ENCODE data around the gene FGGY. TPM values are rescaled to one million over a fixed set of nuclear protein-coding genes. Genes with fewer than 3 reads are reported as not detected.
A peak's percentile ranks its signal among the peaks of the same experiment; 100 is the strongest.

The FGGY gene
- total and polyA plus RNA-seq, 11 donors: 7.2 to 42.9 (median 32.0) TPM

DNA sequence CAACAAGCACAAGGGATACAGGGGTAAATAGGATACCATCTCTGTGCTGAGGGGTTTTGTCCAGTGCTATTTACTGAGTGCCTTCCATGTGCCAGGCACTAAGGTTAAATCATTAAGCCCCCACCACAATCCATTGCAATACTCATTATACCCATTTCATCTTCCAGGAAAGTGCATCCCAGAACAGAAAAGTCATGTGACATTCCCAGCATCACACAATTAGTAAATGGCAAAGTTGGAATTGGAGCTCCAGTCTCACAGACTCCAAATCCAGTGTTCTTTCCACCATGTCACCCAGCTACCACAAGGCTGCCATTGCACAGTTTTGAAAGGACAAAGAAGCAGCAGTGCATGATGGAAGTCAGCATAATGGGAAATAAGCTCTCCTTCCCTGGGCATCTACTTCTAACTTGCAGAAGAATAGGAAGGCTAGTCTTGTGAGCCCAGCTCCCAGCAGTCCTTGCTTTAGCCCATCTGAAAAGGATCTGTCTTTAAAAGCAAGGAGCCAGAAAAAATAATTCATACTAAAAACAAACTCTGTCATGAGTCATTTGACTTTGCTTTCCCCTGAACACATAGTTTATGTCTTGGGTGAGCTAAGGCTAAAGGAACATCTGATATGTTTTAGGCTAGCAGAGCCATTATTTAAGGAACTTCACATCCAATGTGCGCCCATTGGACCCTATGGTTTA lies 406.5 kb downstream of the FGGY start:
- Histone ChIP-seq H3K4me3 (no peak overlapping the region), H3K36me3 (no peaks in the 10 kb centered on the region), H3K9me3 (no peaks in the 10 kb centered on the region), H3K4me1 (peaks cover 0 to 69% (median 39%) of the 10 kb centered on the region in 12 donors), H3K27ac (peak overlapping the region in 11 of 12 donors; percentile 17 to 67 (median 43)), H3K27me3 (no peaks in the 10 kb centered on the region)
- TF ChIP-seq POLR2A (IDR thresholded peaks at IDR 0.05): no peak
- no peak for TF ChIP-seq CTCF (IDR thresholded peaks at IDR 0.05)
- intact Hi-C loops (cut with DNase I): loop anchor here in 8 of 10 donors (5.0 to 10.0 kb wide), 8 partner anchors 54 to 966 kb away; partner anchors contain the start of gene JUN (in 1 of the 8)
- peak; percentile 23 to 51 (median 38) for ATAC-seq
- 79 to 92% (median 80%) methylated on average over 1 of the region's 1 CpG for WGBS, 4 donors
- DNase-seq: no peak

DNA sequence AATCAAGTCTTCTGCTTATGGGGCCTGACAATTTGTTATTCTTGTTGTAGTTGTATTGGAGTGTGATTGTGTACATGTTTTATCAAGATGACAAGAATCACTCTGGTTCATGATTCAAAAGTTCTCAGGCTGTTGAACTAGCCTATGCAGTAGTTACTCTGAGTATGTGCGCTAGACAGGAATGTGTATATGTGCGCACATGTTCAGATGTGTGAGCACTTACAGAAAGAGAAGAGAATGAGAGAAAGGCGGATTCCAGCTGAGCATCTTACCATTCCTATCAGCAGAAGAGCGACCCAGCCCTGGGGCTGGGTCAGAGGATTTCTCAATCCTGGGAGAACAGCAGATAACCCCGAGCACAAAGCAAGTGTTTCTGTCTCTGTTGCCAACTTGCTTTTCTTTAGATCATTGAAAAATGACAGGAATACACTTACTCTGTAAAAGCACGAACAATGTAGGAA lies 407.1 kb downstream of the FGGY start:
- peak in 1 of 4 donors; percentile 36 for ATAC-seq
- WGBS, 4 donors: 69 to 81% (median 70%) methylated on average over 6 of the region's 6 CpGs
- no peak for TF ChIP-seq POLR2A (IDR thresholded peaks at IDR 0.05)
- no peak for TF ChIP-seq CTCF (IDR thresholded peaks at IDR 0.05)

DNA sequence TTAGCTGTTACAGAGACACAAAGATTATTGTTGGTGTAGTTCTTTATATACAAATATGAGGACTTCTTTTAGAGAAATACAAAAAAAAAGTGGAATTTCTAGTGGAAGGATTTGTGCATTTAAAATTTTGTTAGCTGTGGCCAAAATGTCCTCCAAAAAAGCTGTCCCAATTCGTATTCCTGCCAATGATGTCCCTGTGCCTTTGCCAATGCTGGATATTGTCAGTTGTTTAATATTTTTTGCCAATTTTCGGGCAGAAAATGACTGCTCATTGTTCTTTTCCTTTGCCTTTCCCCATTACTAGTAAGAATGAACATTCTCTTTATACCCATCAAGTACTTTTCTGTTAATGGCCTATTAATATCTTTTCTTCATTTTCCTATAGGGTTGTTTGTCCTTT lies 407.8 kb downstream of the FGGY start:
- H3K36me3 ChIP-seq: no peaks in the 10 kb centered on the region
- intact Hi-C loops (cut with DNase I): loop anchor here in 9 of 10 donors (2.0 to 10.0 kb wide), 9 partner anchors 53 to 967 kb away; partner anchors contain the start of gene JUN (in 1 of the 9)
- 63 to 77% (median 74%) methylated on average over 2 of the region's 2 CpGs for WGBS, 4 donors
- H3K9me3 ChIP-seq: no peaks in the 10 kb centered on the region
- no peak overlapping the region for H3K4me3 ChIP-seq
- no peaks in the 10 kb centered on the region for H3K27me3 ChIP-seq
- TF ChIP-seq CTCF (IDR thresholded peaks at IDR 0.05): no peak
- no peak for TF ChIP-seq POLR2A (IDR thresholded peaks at IDR 0.05)
- no peak for ATAC-seq
- peaks cover 0 to 60% (median 36%) of the 10 kb centered on the region in 12 donors for H3K4me1 ChIP-seq
- DNase-seq: no peak
- H3K27ac ChIP-seq: peak overlapping the region in 10 of 12 donors; percentile 1 to 72 (median 54)

More for the DNA sequence above, 407.1 kb downstream of the FGGY start:
- intact Hi-C loops (cut with DNase I): loop anchor here in 8 of 10 donors (2.0 to 10.0 kb wide), 9 partner anchors 53 to 967 kb away; partner anchors contain the start of gene JUN (in 1 of the 8)
- Histone ChIP-seq H3K4me1 (peaks cover 0 to 63% (median 38%) of the 10 kb centered on the region in 12 donors), H3K9me3 (no peaks in the 10 kb centered on the region), H3K4me3 (no peak overlapping the region), H3K36me3 (no peaks in the 10 kb centered on the region), H3K27me3 (no peaks in the 10 kb centered on the region), H3K27ac (peak overlapping the region in 11 of 12 donors; percentile 17 to 67 (median 43))
- DNase-seq: no peak
